GM18867 (cell line): ENCODE data around the gene CHPT1.
"Not testable (repeated sequence)": the region's sequence is repeated elsewhere in the genome, so short reads cannot be mapped to it uniquely, and the experiment has no call there.

Source experiments
- ATAC-seq: cut with Tn5 transposase; IDR thresholded peaks from one replicate; pipeline ENCODE4 v1.9.1; 2021; ENCODE audit warnings: mild to moderate bottlenecking, moderate library complexity; ENCODE audit not compliant: unreplicated experiment

The CHPT1 gene

DNA sequence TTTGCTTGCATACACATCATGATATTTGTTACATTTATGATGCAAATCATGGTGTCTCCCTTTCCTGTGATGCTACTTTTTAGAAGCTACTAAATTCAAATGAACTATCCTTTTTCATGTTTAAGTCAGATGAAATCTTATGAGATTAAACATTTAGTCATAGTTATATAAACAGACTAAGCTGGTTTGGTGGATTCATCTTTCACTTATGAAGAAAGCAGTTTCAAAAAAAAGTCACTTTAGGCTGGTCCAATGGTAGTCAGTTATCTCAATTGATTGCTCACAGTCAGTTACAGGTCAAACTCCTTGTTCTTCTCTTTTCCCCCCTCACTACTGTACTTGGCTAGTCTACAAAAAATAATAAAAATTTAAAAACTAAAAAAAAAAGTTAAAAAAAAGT lies 22.1 kb downstream of the CHPT1 start:
- no peak for ATAC-seq

DNA sequence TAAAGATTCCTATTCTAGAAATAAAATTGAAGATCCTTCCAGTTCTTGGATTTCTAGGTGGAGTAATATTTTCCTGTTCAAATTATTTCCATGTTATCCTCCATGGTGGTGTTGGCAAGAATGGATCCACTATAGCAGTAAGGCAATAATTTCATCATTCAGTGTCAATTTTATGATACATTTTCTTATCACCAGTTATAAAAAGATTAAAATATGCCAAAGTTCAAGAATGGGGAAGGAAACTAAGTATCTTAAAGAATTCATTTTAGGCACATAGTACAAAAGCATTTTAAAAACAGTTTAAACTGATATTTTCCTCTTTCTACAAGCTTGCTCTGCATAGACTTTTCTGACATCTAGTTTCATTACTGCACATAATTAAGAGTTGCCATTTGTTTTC lies 22.7 kb downstream of the CHPT1 start:
- ATAC-seq: no peak

DNA sequence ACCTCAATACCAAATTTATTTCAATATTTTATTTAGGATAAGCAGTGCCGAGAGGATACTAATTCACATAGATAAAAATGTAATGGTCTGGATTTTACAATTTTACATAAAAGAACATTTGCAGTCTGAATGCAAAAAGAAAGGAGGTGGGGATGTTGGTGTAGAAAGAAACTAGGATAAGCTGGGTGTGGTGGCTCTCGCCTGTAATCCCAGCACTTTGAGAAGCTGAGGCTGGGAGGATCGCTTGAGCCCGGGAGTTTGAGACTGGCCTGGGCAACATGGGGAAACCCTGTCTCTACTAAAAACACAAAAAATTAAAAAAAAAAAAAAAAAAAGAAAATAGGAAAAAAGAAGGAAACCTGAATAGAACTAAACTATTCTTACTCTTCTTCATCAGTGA lies 25.0 kb downstream of the CHPT1 start:
- ATAC-seq: no peak

DNA sequence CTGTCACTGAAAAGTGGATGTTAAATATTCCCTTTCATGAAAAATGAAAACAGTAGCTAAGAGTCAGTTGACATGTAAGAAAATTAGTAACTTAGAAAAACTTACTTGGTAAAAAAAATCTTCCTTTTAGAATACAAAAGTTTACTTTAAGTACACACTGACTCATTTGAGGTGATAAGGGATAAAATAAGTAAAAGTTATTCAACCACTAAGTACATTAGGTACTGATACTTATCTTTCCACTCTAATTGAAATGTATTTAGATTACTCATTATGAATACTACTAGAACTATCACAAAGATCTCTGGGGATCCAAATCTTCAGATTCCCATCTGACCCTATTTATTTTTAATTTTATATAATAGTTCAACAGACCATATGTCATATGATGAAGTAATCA lies 29.7 kb downstream of the CHPT1 start:
- no peak for ATAC-seq

DNA sequence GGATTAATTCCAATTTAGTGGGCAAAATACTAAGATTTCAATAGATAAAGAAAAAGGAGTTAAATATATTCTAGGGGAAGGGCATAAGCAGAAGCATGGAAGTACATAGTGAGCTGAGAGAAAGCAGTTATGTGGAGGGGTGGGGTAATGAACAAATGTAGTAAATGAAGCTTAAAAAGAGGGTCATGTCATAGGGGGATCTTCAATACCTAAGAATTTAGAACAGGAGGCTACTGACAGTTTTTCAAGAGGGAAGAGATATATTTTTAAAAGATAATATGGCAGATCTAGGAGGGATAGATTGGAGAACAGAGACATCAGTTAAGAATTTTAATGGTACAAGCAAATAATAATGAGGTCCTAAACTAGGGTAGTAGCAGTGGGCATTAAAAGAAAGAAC lies 32.4 kb downstream of the CHPT1 start:
- no peak for ATAC-seq

DNA sequence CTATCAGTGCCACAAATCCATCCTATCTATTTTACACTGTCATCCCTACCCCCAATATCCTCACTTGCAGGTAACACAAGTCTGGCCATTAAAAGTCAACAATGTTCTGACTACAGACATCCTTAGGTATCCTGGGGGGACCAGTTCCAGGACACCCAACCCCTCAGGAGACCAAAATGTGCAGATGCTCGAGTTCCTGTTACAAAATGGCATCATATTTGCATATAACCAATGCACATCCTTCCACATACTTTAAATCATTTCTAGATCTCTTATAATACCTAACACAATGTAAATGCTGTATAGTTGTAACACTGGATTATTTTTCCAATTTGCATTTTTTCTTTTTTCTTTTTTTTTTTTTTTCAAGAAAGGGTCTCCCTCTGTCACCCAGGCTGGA lies 34.9 kb downstream of the CHPT1 start:
- no peak for ATAC-seq

DNA sequence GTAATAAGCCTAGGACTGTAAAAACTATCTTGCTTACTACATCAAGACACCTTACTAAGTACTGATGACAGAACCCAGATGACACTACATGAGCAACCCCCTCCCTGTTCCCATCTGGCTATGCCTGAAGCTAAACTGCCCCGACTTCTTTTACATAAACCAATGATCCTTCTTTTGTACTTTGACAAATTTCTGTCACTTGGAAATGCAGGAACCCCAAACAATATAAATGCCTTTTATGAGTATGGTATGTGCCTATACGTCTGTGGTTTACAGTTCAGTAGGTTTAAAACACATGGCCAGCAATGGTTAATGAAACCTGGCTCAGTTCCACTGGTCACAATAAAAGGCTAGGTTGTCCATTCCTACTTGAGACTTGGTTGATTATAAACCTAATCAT lies 35.7 kb downstream of the CHPT1 start:
- ATAC-seq: no peak

DNA sequence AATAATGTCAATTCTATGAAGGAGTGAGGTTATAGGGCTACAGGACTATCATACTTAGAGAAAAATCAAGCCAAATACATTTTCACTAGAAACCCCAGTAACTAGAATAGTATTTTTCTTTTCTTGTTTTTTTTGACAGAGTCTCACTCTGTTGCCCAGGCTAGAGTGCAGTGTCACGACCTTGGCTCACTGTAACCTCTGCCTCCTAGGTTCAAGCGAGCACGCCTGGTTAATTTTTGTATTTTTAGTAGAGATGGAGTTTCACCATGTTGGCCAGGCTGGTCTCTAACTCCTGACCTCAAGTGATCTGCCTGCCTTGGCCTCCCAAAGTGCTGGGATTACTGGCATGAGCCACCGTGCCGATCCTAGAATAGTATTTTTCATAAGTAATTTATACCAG lies 37.0 kb downstream of the CHPT1 start:
- not testable (repeated sequence) for ATAC-seq

DNA sequence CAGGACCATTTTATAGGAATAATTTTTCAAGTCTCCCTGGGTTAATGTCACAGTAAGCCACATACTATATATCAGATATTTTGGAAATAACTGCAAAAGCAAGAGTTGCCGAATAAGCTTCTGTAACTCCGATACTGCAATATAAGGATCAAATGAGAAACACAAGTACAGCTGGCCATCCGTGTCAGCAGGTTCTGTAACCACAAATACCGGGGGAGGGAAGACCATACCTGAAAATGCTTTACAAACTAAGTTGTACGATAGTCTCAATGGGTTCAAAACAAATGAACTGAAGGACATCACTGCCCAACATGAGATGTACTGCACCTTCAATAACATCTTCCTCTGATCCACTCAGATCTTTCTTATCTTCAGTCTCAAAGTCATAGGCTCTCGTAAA lies 40.0 kb downstream of the CHPT1 start:
- ATAC-seq: no peak

DNA sequence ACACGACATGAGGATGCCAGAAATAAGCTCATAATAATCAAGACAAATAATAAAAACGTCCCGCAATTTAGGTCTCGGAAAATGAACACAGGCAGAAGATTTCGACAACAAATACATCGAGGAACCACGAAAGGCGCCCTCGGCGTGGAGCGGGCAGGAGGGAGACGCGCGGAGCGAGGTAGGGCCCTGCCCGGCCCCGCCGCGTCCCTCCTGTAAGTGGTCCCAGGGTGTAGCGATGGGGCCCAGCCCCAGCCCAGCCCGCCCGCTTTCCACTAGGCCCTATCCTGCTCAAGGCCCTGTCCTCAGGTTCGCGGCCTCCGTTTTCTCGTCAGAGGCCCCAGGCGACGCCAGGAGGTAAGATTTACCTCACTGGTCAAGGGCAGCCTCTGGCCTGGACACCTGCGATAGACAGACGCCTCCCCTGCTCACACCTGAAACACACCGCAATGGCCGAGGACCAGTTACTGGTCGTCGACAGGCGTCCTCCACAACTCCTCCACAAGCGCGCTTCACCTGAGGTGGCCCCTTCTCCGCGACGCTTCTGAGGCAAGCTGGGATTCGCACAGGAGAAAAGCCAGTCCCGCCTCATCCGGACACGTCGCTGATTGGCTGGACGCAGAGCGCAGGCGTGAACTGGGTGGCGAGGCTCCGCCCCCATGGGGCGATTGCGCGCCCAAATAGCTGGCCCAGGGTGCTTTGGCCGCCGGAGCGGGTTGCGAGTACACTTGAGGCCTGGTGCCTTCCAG lies 41.7 kb downstream of the CHPT1 start, which contains the start of gene SYCP3:
Gene SYCP3 (minus strand): TSS at position 543 of the 746 bp plus-strand sequence. CDS start 1,527 bp downstream, outside the sequence.
- ATAC-seq: no peak

DNA sequence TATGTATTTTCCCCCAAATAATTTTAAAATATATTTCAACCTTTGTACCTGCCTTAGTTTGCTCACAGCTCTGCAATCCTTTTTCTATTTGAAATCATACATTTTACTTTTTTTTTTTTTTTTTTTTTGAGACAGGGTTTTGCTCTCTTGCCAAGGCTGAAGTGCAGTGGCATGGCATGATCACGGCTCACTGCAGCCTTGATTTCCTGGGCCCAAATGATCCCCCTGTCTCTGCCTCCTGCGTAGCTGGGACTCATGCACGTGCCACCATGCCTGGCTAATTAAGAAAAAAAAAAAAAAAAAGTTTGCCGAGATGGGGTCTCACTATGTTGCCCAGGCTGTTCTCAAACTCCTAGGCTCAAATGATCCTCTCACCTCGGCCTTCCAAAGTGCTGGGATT lies 43.1 kb downstream of the CHPT1 start:
- no peak for ATAC-seq

DNA sequence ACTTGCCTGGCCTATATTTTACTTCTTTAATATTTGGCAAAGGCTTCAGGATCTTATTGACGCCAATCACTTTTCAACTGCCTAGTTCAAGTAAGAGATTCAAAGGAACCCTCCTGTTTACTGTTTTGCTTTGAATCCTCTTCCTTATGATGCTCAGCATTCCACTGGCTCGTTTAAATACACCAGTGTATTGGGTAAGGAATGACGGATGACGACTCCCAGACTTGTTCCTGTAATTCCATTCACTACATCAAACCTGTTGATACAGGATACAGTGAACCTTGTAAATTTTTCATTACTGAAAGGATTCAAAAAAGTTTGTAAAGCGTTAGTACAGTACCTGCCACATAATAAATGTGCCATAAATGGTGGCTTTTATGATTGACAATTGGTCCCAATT lies 43.5 kb downstream of the CHPT1 start:
- no peak for ATAC-seq

DNA sequence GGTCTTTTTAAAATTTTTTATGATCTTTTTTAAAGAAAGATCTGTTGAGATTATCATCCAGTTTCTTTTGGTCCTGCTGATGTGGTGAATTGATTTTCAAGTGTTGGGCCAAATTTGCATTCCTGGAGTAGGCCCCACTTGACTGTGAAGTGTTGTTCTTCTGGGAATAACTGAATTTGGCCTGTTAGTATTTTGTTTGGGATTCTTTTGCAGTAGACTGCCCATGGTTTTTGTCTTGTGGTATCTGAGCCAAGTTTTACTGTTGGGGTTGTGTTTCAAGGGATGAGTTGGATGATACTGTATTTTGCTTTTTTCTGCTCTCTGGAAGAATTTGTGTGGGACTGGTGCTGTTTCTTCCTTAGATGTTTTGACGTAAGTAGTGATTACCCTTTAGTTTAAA lies 45.8 kb downstream of the CHPT1 start:
- ATAC-seq: no peak

DNA sequence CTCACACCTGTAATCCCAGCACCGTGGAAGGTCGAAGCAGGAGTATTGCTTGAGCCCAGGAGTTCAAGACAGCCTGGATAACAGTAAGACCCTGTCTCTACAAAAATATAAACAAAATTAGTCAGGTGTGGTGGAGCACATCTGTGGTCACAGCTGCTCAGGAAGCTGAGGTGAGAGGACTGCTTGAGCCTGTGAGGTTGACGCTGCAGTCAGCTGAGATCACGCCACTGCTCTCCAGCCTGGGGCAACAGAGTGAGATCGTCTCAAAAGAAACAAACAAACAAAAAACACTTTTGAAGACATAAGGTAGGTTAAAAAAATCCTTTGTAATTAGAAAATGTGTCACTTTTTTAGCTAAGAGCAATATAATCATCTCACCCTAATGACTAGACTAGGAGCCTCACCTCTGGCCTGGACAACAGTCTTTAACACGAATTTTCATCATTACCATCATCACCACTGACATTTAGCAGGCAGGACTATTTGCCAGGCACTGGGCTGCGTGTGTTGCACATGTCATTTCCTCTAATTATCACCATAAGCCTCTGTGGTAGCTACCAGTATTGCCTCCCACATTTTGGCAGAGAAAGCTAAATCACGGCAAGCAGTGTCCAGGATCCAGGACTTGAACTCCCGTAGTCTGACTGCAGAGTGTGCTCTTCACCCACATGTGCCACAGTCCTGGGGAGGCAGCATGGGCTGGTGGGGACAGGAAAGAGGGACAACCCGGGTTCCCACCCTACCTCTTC lies 46.5 kb downstream of the CHPT1 start:
- ATAC-seq: peak; percentile 97

DNA sequence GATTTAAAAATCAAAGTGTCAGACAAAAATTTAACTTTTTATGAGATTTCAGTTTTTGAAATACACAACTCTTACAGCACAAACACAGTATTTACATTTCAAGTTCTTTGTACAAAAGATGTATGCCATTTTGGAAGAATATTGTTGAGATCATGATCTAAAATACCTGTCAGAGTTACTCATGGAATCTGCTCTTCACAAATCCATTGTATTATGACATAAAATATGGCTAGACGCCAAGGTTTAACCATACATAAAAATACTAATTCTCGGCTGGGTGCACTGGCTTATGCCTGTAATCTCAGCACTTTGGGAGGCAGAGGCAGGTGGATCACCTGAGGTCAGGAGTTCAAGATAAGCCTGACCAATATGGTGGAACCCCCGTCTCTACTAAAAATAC lies 48.0 kb downstream of the CHPT1 start:
- no peak for ATAC-seq

DNA sequence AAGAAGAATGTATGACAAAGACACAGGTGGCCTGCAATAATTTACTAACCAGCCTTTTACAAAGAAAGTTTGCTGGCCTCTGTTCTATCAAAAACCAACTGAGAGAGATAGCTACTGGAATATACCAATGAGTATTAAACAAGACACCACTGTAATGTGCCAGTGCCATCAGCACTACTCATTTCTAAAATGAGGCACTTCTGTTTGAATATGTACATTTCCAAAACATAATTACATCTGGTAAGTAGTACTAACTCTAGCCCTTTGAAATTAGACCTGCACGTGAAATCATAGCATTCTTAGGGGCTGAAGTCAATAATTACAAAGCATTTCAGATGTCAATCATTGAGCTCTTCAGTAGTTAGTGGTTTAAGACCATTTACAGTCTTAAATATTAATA lies 48.8 kb downstream of the CHPT1 start:
- no peak for ATAC-seq

DNA sequence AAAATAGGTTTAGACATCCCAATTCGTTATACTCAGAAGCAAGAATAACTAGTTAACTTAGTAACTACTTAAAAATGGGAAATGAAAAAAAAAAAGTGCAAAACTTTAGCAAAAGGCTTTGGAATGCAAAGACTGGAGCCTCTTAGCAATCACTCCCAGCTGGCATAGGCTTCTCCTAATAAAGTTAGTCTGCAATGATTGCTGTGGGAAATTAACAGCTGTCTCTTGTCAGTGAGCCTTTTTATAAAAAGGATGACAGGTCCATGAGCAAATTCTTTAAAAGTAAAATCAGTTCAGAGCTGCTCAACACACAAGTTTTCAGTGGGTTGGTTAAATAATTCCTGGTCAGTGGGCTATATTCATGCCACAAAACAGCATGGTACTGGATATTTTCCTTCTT lies 49.2 kb downstream of the CHPT1 start:
- ATAC-seq: no peak

DNA sequence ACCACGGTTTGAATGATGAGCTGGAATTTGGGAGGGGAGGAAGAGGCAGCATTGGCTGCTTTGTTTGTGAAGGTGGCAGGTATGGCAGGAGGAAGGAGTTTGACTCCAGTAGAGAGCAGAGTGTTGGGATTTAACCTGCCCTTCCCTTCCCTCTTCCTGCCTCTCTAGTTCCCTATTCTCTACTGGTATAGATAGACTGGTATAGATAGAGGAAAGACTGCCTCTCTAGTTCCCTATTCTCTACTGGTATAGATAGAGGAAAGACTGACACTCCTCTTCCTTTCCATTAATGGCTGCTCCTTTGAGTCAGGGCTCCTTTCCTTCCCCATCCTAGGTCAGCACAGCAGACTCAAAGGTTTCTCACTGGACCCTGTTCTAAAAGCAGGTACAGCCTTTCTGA lies 50.3 kb downstream of the CHPT1 start:
- no peak for ATAC-seq

DNA sequence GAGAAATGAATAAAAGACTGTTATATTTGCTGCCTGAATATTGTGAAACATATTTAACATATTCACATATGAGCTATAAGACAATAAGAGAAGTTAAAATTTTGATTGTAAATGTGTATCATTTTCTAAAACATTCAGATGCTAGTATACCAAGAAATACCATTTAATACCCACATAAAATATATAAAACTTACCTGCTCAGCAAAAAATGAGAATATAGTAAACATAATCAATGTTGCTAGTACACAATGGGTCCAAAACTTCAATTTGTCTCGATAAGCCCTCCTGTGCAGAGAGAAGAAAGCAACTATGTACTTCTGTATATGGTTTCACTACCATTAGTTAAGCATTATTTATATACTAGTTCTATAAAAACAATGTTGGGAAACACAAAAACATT lies 51.5 kb downstream of the CHPT1 start:
- no peak for ATAC-seq

DNA sequence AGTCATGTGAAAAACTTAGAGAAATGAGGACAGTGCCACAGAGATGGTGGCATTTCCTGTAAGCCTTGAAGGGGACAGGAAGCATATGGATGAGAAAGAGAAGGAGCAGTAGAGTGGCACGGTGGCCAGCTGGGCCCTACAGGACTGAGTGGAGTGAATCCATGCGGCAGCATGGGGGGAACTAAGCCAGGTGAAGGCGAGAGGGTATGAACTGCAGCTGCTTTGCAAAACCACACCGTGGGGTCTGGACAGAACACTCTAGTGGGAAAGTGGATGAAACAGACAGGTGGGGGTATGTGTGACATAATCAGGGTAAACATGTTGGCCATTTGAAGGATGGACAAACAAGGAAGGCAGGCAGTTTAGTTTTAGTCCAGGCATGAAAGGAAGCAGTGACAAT lies 52.2 kb downstream of the CHPT1 start:
- no peak for ATAC-seq

DNA sequence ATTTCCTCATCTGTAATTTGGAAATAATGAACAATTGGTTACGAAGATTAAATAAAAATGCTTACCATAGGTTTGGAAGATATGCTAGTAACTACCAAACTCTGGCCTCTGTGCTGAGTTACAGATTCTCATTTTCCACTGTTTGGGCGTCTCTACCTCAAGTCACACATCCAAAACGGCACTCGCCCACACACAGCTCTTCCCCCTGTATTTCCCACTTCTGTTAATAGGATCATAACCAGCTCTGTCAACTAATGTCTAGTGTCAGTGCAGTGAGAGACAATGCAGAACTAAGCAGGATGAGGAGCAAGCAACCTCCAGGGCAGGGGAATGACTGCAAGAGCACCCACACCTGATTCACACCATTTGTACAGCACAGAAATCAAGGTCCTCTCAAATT lies 52.7 kb downstream of the CHPT1 start:
- no peak for ATAC-seq

DNA sequence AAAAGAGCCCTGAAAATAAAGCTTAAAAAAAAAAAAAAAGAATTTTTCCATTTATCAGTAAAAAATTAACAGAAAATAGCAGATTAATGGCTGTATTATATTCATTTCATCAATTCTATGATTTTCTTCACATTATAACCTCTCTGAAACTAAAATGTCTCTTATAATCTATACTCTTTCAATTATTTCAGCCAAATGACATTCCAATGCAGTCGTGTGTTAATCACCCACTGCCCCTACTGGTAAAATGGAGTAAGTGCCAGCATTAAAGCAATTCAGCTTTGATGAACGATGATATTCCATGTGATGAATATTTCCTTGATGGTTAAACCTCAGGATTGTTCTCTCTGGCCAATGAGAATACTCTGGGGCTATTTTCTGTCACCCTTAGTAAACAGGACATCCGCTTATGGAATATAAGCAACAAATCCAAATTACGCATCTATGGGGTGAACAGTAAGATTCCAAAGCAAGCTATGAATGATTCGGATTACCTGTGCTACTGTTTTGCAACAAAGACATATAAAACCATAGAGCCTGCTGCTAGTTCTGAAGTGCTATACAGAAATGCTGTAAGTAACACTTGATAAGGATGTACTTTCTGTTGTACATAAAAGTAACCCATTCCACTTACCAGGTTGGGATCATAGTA lies 62.1 kb downstream of the CHPT1 start:
- no peak for ATAC-seq
